Neural crest cell (in vitro differentiated cells): ENCODE results near the gene RNASEH2A. TPM values are rescaled to one million over a fixed set of nuclear protein-coding genes. Genes with fewer than 3 reads are reported as not detected.
"Not testable (repeated sequence)": the region's sequence is repeated elsewhere in the genome, so short reads cannot be mapped to it uniquely, and the experiment has no call there.

Experiments
- DNase-seq: peaks from one replicate; pipeline ENCODE4 v3.0.0; 2021; ENCODE audit warnings: low read depth, mixed read lengths, low spot score
- H3K27ac Mint-ChIP-seq: one replicate; pipeline ENCODE4 v1.8.0; 2021; ENCODE audit warnings: mild to moderate bottlenecking, mixed read lengths; ENCODE audit not compliant: unreplicated experiment
- H3K27me3 Mint-ChIP-seq: 2 replicates; pipeline ENCODE4 v1.8.0; 2021; ENCODE audit warnings: low read depth, mild to moderate bottlenecking, mixed read lengths
- H3K36me3 Mint-ChIP-seq: 2 replicates; pipeline ENCODE4 v1.8.0; 2021; ENCODE audit warnings: low read depth, mild to moderate bottlenecking, mixed read lengths
- H3K4me1 Mint-ChIP-seq: 2 replicates; pipeline ENCODE4 v1.8.0; 2021; ENCODE audit warnings: mixed read lengths
- H3K4me3 Mint-ChIP-seq: one replicate; pipeline ENCODE4 v1.8.0; 2021; ENCODE audit warnings: mild to moderate bottlenecking, mixed read lengths
- H3K9me3 Mint-ChIP-seq: 2 replicates; pipeline ENCODE4 v1.8.0; 2021; ENCODE audit warnings: mixed read lengths
- CTCF ChIP-seq: fragments of 200-600 bp; sonication (generic); conservative IDR thresholded peaks from 2 replicates; pipeline ENCODE4 v1.5.0; 2021; ENCODE audit warnings: antibody characterized with exemption, mild to moderate bottlenecking
- total RNA-seq: library from RNA; stranded (reverse); gene quantifications from 2 replicates; pipeline ENCODE4 v1.2.1, GENCODE V29; 2021

Gene RNASEH2A
- total RNA-seq, 1 donor from 2014 or later, result 87.4 TPM

- no peak for TF ChIP-seq CTCF
- Mint-ChIP-seq H3K9me3 (no peaks in the 10 kb centered on the region), H3K4me3 (peak overlapping the region; percentile 94), H3K36me3 (no peaks in the 10 kb centered on the region), H3K27ac (no peak overlapping the region), H3K4me1 (peaks cover 44% of the 10 kb centered on the region), H3K27me3 (peaks cover 18% of the 10 kb centered on the region)
- peak; percentile 81 for DNase-seq
These were observed 12.8 kb upstream of the RNASEH2A start for GRCh38 chr19:12793290-12794195.

- peak overlapping the region; percentile 84 for H3K4me3 Mint-ChIP-seq
- no peaks in the 10 kb centered on the region for H3K9me3 Mint-ChIP-seq
- H3K27me3 Mint-ChIP-seq, result peaks cover 18% of the 10 kb centered on the region
- no peak for TF ChIP-seq CTCF
- peaks cover 36% of the 10 kb centered on the region for H3K4me1 Mint-ChIP-seq
- H3K36me3 Mint-ChIP-seq, result no peaks in the 10 kb centered on the region
- no peak overlapping the region for H3K27ac Mint-ChIP-seq
- no peak for DNase-seq
These were observed 12.0 kb upstream of the RNASEH2A start for GRCh38 chr19:12794196-12794941.

DNA sequence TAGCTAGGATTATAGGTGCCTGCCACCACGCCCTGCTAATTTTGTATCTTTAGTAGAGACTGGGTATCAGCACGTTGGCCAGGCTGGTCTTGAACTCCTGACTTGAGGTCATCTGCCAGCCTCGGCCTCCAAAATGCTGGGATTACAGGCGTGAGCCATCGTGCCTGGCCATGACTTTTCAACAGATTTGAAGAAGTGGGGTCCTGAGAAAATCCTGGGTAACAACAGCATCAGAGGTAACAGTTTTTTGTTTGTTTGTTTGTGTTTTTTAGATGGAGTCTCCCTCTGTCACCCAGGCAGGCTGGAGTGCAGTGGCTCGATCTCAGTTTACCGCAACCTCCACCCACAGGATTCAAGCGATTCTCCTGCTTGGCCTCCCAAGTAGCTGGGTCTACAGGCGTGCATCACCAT, 11.4 kb upstream of the RNASEH2A start:
- no peak for TF ChIP-seq CTCF
- peak overlapping the region; percentile 84 for H3K4me3 Mint-ChIP-seq
- no peaks in the 10 kb centered on the region for H3K36me3 Mint-ChIP-seq
- peaks cover 36% of the 10 kb centered on the region for H3K4me1 Mint-ChIP-seq
- H3K27me3 Mint-ChIP-seq, result peaks cover 18% of the 10 kb centered on the region
- H3K9me3 Mint-ChIP-seq, result no peaks in the 10 kb centered on the region
- DNase-seq, result no peak
- H3K27ac Mint-ChIP-seq, result no peak overlapping the region

DNA sequence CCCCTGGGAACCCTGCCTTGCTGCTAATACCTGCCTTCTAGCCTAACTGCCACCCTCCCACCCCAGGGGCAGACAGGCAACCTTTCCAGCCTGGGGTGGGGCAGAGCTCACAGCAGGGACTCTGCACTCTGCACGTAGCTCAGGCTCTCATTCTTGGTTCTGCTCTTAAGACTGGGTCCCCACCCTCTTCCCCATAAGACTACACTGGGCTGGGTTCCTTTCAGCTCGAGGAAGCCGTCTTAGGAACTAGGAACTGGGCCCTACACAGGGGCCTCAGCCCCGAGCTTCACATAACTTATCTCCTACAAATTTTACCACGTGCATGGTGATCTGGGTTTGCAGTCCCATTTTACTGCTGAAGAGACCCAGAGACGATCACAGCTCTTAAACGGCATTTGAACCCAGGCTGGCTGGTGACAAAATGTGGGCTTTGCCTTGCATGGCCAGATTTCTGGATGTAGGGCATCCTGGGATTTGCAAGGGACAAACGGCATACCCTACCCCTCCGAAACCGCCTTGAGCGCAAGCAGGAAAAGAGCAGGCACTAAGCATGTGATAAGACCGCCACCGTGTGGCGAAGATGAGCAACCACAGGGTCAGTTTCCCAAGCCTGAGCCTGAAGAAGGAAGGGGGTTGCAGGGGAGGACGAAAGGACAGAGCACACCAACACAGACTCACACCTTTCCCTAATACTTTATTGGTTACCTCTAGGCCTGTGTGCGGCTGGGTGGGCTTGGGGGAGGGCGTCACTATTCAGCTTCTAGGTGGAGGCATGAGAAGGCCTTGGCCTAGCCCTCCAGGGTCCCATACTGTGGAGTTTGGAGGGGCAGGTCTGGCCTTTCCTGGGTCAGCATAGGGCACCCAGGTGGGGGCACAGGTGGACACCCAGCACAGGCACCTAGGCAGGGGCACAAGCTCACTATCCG, 10.0 kb upstream of the RNASEH2A start:
- H3K27me3 Mint-ChIP-seq, result peaks cover 7% of the 10 kb centered on the region
- H3K4me1 Mint-ChIP-seq, result peaks cover 32% of the 10 kb centered on the region
- peak overlapping the region; percentile 92 for H3K4me3 Mint-ChIP-seq
- peak; percentile 88 for DNase-seq
- H3K9me3 Mint-ChIP-seq, result no peaks in the 10 kb centered on the region
- no peaks in the 10 kb centered on the region for H3K36me3 Mint-ChIP-seq
- H3K27ac Mint-ChIP-seq, result no peak overlapping the region
- TF ChIP-seq CTCF, result peak; percentile 95

- Mint-ChIP-seq H3K4me1 (peaks cover 34% of the 10 kb centered on the region), H3K9me3 (no peaks in the 10 kb centered on the region), H3K27ac (no peak overlapping the region), H3K27me3 (peaks cover 7% of the 10 kb centered on the region), H3K36me3 (no peaks in the 10 kb centered on the region), H3K4me3 (peak overlapping the region; percentile 92)
- DNase-seq, result no peak
- no peak for TF ChIP-seq CTCF
These were observed 9.2 kb upstream of the RNASEH2A start for GRCh38 chr19:12797141-12797587.

- Mint-ChIP-seq H3K4me1 (peaks cover 38% of the 10 kb centered on the region), H3K4me3 (peak overlapping the region; percentile 92)
- H3K27me3 Mint-ChIP-seq, DNase-seq, H3K9me3 Mint-ChIP-seq, H3K27ac Mint-ChIP-seq, H3K36me3 Mint-ChIP-seq: not testable (repeated sequence)
These were observed 8.8 kb upstream of the RNASEH2A start for GRCh38 chr19:12797607-12798006.
